Muscle of leg (tissue), 11 donors: ENCODE results near the gene HIPK3. TPM values are rescaled to one million over a fixed set of nuclear protein-coding genes. Genes with fewer than 3 reads are reported as not detected.
"Not testable (repeated sequence)": the region's sequence is repeated elsewhere in the genome, so short reads cannot be mapped to it uniquely, and the experiment has no call there.

Source experiments
- DNase-seq: peaks from one replicate; pipeline ENCODE4 v3.0.0; 2013
- H3K27ac ChIP-seq: one replicate; pipeline ENCODE4 v1.5.1; 2013; ENCODE audit warnings: mild to moderate bottlenecking, low read length, control low read depth
- H3K27me3 ChIP-seq: one replicate; pipeline ENCODE4 v1.6.1; 2013; ENCODE audit warnings: low read length; ENCODE audit not compliant: control insufficient read depth, insufficient read depth
- H3K36me3 ChIP-seq: one replicate; pipeline ENCODE4 v1.6.1; 2013; ENCODE audit warnings: low read length; ENCODE audit not compliant: control insufficient read depth, insufficient read depth
- H3K4me1 ChIP-seq: one replicate; pipeline ENCODE4 v1.6.1; 2013; ENCODE audit warnings: low read length; ENCODE audit not compliant: control insufficient read depth, insufficient read depth
- H3K4me3 ChIP-seq: one replicate; pipeline ENCODE4 v1.5.1; 2013; ENCODE audit warnings: low read length, control low read depth
- H3K9me3 ChIP-seq: replicated peaks from 2 replicates; pipeline ENCODE4 v1.6.1; 2013; ENCODE audit warnings: low read depth, low read length; ENCODE audit not compliant: control insufficient read depth
- WGBS: methylation state at CpG from one replicate; pipeline ENCODE4 v1.1.5; 2013; ENCODE audit warnings: missing lambda C conversion rate; ENCODE audit not compliant: insufficient coverage; 5-methylcytosine and 5-hydroxymethylcytosine counted together
- polyA plus RNA-seq, 8 donors: library from polyadenylated mRNA; unstranded; fragments of 120-200 nt; gene quantifications; one replicate each; pipeline versions ENCODE4 v1.2.1 to v1.2.3, GENCODE V29; 2013; ENCODE audit warnings: inconsistent platforms in 1 of 8, low replicate concordance in 1 of 8; ENCODE audit not compliant: insufficient read length in 8 of 8, insufficient read depth in 1 of 8
- total RNA-seq: library from RNA; stranded (reverse); fragments of 120-200 nt; gene quantifications from one replicate; pipeline ENCODE4 v1.2.4, GENCODE V29; 2013

Gene HIPK3
- total and polyA plus RNA-seq, 9 donors: 47.4 to 189 (median 74.3) TPM

DNA sequence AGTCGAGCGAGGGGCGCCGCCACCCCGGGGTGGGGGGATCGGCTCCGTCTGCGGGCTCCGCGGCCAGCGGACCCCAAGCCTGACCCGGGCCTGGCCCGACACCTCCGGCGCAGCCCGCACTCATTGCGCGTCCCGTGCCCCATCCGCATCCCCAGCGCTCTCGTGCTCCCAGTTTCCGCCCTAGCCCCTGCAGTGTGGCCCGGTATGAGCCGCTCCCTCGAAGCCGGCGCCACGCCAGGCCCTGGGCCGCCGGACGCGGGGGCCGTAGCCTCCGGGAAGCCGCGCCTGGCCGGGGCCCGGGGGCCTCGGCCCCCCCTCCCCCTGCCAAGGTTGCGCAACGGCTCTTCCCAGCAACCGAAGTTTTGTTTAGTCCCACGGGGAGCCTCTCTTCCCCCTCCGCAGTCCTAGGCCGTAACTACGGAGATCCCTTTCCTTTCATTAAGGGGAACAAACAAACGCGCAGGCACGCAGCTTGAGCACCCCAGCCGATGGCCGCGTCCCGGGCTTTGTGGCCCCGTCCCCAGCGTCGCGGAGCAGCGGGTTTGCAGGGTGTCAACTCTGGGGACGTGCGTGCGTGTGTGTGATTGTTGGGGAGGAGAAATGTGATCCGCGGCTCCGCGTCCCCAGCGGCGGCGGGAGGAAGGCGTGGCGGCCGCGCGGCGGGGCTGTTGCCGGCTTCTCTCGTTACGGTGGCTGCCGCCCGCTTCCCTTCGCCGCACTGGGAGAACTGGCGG lies 883 bp downstream of the HIPK3 start:
- peak; percentile 96 for DNase-seq
- WGBS: under 1% methylated on average over 71 of the region's 83 CpGs
- H3K36me3 ChIP-seq: no peaks in the 10 kb centered on the region
- no peaks in the 10 kb centered on the region for H3K9me3 ChIP-seq
- H3K27me3 ChIP-seq: no peaks in the 10 kb centered on the region
- H3K4me3 ChIP-seq: peak overlapping the region; percentile 95
- H3K27ac ChIP-seq: peak overlapping the region; percentile 100
- peaks cover 9% of the 10 kb centered on the region for H3K4me1 ChIP-seq

GRCh38 chr11:33258631-33259205 lies 1.5 kb downstream of the HIPK3 start:
- Histone ChIP-seq H3K27me3 (no peaks in the 10 kb centered on the region), H3K36me3 (no peaks in the 10 kb centered on the region), H3K9me3 (no peaks in the 10 kb centered on the region), H3K4me1 (peaks cover 11% of the 10 kb centered on the region), H3K4me3 (peak overlapping the region; percentile 95), H3K27ac (peak overlapping the region; percentile 100)
- WGBS: 0% methylated on average over 5 of the region's 14 CpGs
- peak; percentile 85 for DNase-seq

DNA sequence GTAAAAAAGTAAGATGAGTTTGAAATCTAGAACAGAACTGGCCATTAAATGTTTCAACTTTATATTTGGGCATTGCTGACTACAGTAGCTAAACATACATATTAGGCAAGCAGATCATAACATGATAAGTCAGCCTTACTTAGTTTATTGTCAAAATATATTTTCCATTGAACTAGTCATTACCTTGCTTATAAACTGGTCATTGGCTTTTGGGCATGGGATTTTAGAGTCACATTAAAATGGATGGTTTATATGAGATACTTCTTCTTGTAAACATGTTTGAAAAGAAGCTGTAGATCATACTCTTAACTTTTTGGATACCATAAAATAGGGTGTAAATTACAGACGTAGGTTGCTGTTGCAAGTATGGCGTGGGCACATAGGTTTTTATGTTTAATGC lies 2.7 kb downstream of the HIPK3 start:
- peaks cover 11% of the 10 kb centered on the region for H3K4me1 ChIP-seq

GRCh38 chr11:33261350-33261749 lies 4.2 kb downstream of the HIPK3 start:
- peak overlapping the region; percentile 55 for H3K27ac ChIP-seq
- not testable (repeated sequence) for H3K27me3 ChIP-seq, H3K4me1 ChIP-seq, H3K4me3 ChIP-seq, DNase-seq, H3K36me3 ChIP-seq, H3K9me3 ChIP-seq
- no CpG with 5 or more reads among the region's 1 CpG for WGBS

More for the DNA sequence above, 2.7 kb downstream of the HIPK3 start:
- DNase-seq: no peak
- no peaks in the 10 kb centered on the region for H3K36me3 ChIP-seq
- H3K27ac ChIP-seq: peak overlapping the region; percentile 100
- H3K27me3 ChIP-seq: no peaks in the 10 kb centered on the region
- WGBS: no CpG with 5 or more reads among the region's 2 CpGs
- H3K4me3 ChIP-seq: peak overlapping the region; percentile 95
- no peaks in the 10 kb centered on the region for H3K9me3 ChIP-seq

DNA sequence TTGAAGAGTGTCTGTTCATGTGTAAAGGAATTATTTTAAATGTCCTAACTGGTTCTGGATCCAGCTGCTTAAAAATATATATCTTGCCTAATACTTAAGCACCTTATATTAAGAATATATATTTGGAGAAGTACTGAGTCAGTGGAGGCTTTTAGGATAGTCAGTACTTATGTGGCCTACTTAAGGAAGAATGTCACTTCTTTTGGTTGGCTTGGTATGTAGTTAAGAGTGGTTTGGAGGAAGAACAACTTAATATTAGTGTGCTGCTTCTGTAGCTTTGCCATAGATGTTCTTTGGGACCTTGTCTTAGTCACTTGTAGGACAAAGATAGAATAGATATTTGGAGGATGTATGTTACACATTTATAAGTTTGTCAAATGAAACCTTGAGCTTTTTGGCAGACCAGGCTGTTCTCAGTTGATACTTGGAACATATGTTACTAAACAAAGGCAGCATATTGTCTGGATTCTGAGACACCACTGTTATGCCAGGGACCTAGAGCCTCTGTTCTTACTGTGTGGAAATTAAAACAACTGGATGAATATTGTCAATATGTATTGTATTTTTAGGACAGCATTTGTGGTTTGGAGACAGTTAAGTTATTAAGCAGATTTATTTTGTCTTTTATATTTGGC lies 4.9 kb downstream of the HIPK3 start:
- H3K9me3 ChIP-seq: no peaks in the 10 kb centered on the region
- no peaks in the 10 kb centered on the region for H3K36me3 ChIP-seq
- H3K4me3 ChIP-seq: no peak overlapping the region
- peak; percentile 65 for DNase-seq
- no peaks in the 10 kb centered on the region for H3K27me3 ChIP-seq
- H3K27ac ChIP-seq: peak overlapping the region; percentile 64
- H3K4me1 ChIP-seq: peaks cover 4% of the 10 kb centered on the region

DNA sequence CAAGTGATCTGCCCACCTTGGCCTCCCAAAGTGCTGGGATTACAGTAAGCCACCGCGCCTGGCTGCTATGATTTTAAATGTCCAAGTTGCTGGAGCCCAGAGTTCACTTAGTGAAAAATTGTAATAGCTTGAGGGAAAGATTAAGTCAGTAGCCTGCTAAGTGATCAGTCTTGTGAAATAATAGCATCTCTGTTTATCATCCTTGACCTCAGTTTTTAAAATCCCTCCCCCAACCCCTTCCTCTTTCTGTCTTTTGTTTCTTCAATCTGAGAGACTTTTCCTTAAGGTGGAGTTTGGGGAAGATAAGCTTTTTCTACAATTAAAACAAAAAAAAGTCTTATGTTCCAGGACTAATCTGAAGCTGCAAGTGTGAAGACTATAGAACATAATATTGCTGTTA lies 6.4 kb downstream of the HIPK3 start:
- DNase-seq: no peak
- peaks cover 4% of the 10 kb centered on the region for H3K4me1 ChIP-seq

GRCh38 chr11:33264926-33265325 lies 7.7 kb downstream of the HIPK3 start:
- Histone ChIP-seq H3K9me3 (no peaks in the 10 kb centered on the region), H3K4me3 (no peak overlapping the region), H3K4me1 (peaks cover 4% of the 10 kb centered on the region), H3K27me3 (no peaks in the 10 kb centered on the region), H3K36me3 (no peaks in the 10 kb centered on the region), H3K27ac (no peak overlapping the region)
- no peak for DNase-seq

More for the DNA sequence above, 6.4 kb downstream of the HIPK3 start:
- H3K4me3 ChIP-seq: no peak overlapping the region
- no peaks in the 10 kb centered on the region for H3K36me3 ChIP-seq
- H3K9me3 ChIP-seq: no peaks in the 10 kb centered on the region
- no peak overlapping the region for H3K27ac ChIP-seq
- no peaks in the 10 kb centered on the region for H3K27me3 ChIP-seq
- WGBS: no CpG with 5 or more reads among the region's 2 CpGs

DNA sequence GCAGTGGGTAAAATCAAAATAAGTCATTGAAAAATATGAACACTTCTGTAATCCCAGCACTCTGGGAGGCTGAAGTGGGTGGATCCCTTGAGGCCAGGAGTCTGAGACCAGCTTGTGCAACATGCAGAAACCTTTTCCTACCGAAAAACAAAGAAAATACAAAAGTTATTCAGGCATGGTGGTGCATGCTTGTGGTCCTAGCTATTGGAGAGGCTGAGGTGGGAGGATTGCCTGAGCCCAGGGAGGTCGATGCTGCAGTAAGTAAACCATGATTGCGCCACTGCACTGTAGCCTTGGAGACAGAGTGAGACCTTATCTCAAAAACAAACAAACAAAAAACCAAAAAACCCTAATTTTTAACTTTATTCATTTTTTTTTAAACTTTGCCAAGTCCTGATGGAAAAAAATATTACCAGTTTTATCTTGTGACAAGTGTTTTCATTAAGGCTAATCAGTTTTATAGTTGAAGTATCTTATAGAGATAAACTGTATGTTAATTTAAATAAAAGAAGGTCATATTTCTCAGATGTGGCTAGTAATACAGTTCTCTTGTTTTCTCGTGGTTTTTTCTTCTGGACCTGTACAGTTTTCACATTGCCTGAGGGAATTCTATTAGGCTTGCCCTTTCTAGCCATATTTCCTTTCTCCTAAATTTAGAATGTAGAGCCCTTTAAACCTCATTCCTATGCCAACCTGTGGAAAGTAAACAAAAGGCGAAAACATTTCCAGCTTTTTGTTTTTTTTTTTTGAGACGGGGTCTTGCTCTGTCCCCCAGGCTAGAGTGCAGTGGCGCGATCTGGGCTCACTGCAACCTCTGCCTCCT lies 9.4 kb downstream of the HIPK3 start:
- no peak overlapping the region for H3K27ac ChIP-seq
- WGBS: 82% methylated on average over 3 of the region's 8 CpGs
- no peak overlapping the region for H3K4me3 ChIP-seq
- no peaks in the 10 kb centered on the region for H3K9me3 ChIP-seq
- no peak for DNase-seq
- H3K36me3 ChIP-seq: no peaks in the 10 kb centered on the region
- H3K4me1 ChIP-seq: peaks cover 4% of the 10 kb centered on the region
- no peaks in the 10 kb centered on the region for H3K27me3 ChIP-seq

GRCh38 chr11:33268945-33269540 lies 11.9 kb downstream of the HIPK3 start:
- H3K27me3 ChIP-seq: no peaks in the 10 kb centered on the region
- WGBS: 63% methylated on average over 2 of the region's 4 CpGs

More at GRCh38 chr11:33268945-33269540, 11.9 kb downstream of the HIPK3 start:
- H3K27ac ChIP-seq: no peak overlapping the region
- H3K4me3 ChIP-seq: no peak overlapping the region
- DNase-seq: peak; percentile 27
- H3K9me3 ChIP-seq: no peaks in the 10 kb centered on the region
- H3K4me1 ChIP-seq: no peaks in the 10 kb centered on the region
- no peaks in the 10 kb centered on the region for H3K36me3 ChIP-seq
